GM12873 (cell line): ENCODE results near the gene PBX1.

ENCODE experiments used
- CTCF ChIP-seq: IDR thresholded peaks from 2 replicates; pipeline ENCODE4 v1.5.1; 2012; ENCODE audit warnings: low read depth, mild to moderate bottlenecking, moderate library complexity, low read length, control low read depth; ENCODE audit not compliant: insufficient read depth; ENCODE audit errors: missing control alignments

Gene PBX1

GRCh38 chr1:164796916-164797315 lies 237.9 kb downstream of the PBX1 start:
- no peak for TF ChIP-seq CTCF

- TF ChIP-seq CTCF, result no peak
Measured at GRCh38 chr1:164801246-164801731, 242.3 kb downstream of the PBX1 start.

DNA sequence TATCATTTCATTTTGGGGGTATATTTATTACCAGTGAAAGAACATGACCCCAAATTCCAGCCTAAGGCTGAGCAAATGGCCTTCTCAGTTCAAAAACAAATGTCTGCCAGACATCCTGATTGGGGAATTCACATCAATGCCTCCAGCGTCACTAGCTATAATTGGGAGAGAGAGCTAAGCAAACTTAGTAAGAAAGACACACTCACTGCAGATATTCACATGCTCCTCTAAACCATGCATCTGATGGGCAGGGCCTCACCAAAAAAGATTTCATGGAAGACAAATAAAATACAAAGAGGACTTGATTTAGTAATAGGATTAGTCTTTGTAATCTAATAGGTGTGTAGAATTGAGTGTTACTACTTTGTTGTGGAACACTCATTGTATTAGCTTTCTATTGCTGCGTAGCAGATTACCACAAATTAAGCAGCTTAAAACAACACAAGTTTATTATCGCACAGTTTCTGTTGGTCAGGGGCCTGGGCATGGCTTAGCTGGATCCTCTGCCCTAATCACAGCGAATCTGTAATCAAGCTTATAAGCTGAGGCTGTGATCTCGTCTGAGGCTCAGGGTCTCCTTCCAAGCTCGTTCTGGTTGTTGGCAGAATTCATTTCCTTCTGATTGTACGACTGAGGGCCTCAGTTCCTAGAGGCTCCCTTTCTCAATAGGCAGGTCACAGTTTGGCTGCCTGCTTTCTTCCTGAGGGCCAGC lies 243.0 kb downstream of the PBX1 start:
- no peak for TF ChIP-seq CTCF

DNA sequence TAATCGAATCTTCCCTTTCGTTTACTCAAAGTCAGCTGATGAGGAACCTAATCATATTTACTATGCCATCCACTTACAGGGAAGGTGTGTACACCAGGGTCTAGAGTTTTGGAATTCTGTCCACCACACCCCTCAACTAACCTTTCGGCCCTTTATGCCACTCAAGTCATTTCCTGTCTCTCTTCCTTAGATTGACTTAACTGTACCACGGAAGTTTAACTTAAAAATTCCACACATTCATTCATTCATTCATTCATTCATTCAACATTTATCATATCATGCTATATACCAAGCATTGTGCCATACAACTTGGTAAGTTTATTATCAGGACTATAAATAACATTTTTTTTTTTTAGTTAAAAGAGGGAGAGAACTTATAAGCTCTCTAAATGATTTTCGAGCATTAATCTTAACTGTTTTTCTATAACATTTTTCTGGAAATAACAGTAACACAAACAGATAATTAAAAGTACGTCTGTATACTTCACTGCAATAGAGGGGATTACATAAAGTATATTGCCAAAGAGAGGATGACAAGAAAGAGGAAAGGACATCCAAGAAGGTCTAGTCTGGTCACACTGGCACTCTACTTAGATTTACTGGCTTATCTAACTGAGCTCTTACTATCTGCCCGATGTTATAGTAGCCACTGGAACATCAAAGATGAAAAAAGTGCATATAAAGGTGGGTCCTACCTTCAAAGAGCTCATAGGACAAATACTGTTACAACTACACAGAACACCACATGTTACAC lies 243.7 kb downstream of the PBX1 start:
- TF ChIP-seq CTCF, result no peak

- no peak for TF ChIP-seq CTCF
Measured at GRCh38 chr1:164803366-164803765, 244.4 kb downstream of the PBX1 start.

DNA sequence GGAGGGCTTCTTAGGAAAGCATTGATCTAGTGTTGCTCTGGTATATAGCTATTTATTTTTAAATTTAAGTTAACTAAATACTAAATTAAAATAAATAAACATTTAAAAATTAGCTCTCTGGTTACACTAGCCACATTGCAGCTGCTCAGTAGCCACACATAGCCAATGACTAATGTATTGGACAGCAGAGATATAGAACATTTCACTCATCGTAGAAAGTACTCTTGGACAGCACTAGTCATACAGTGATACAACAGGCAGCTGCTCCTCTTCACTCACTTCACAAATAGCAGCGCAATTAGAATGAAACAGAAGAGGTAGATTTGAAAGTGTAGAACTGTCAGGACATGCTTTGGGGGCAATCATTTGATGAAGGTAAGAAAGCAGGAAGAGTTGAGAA lies 245.4 kb downstream of the PBX1 start:
- no peak for TF ChIP-seq CTCF

DNA sequence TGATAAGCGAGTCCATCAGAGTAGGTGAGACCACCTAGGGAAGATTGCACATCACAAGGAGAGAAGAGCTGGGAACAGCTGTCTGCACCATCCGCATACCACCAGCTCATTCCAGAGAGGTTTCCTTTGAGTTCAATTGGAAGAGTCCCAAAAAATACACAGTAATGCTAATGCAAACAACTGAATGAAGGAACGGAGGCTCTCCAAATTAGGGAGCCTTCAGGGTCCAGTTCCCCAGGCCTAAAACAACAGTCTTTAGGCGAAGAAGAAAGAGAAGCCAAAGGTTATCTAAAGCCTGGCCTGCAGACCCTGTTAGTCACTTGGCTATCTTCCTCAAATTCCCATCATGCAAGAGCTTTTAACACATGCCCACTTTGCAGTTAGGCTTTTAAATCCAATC lies 246.4 kb downstream of the PBX1 start:
- TF ChIP-seq CTCF, result no peak
